Ovary (tissue), 3 donors: ENCODE data around the gene LPO.

Experiments
- POLR2A ChIP-seq: fragments of 450-650 bp; IDR thresholded peaks from one replicate; pipeline ENCODE4 v1.6.1; 2017; ENCODE audit warnings: antibody characterized with exemption, mild to moderate bottlenecking, moderate library complexity
- TF ChIP-seq, protein P1 (sequence below), 3 donors: fragments of 450-650 bp in 2 of 3; fragments of 200-600 bp in 1 of 3; IDR thresholded peaks; one replicate each; pipeline versions ENCODE4 v1.5.1 to v1.8.0; 2016 to 2022; ENCODE audit warnings: antibody characterized with exemption in 3 of 3, mild to moderate bottlenecking in 1 of 3
- donor health status: DM: no; HTN: no; CAD: no.

DNA sequence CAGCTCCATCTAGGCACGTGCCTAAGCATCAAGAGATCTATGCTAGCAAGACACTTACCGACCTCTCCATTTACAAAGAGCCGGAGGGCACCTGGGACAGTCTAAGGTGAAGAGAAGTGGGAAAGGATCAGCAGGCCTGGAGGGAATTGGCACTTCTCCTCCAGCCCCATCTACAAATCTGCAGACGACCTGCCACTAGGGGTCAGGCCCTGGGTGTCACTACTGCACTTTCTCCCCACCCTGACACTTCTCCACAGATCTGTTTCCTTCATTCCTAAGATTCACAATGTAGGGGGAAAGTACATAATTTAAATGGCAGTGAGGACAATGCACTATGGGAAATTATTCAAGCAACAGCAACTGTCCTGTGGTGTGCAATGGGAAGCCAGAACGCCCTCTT lies 27.5 kb upstream of the LPO start:
- no peak for TF ChIP-seq POLR2A
- TF ChIP-seq, protein P1, sequence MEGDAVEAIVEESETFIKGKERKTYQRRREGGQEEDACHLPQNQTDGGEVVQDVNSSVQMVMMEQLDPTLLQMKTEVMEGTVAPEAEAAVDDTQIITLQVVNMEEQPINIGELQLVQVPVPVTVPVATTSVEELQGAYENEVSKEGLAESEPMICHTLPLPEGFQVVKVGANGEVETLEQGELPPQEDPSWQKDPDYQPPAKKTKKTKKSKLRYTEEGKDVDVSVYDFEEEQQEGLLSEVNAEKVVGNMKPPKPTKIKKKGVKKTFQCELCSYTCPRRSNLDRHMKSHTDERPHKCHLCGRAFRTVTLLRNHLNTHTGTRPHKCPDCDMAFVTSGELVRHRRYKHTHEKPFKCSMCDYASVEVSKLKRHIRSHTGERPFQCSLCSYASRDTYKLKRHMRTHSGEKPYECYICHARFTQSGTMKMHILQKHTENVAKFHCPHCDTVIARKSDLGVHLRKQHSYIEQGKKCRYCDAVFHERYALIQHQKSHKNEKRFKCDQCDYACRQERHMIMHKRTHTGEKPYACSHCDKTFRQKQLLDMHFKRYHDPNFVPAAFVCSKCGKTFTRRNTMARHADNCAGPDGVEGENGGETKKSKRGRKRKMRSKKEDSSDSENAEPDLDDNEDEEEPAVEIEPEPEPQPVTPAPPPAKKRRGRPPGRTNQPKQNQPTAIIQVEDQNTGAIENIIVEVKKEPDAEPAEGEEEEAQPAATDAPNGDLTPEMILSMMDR (IDR thresholded peaks at IDR 0.05), result no peak
